OCI-LY7 (cell line): ENCODE measurements around the gene NPB. TPM values are rescaled to one million over a fixed set of nuclear protein-coding genes. Genes with fewer than 3 reads are reported as not detected.

Experiments used
- BruUV-seq: library from RNA; stranded (reverse); fragments of 400-500 nt; replicated peaks from 2 replicates; lab custom pipeline; 2021; lab: Mats Ljungman, UMichigan
- CTCF ChIA-PET: fragments of 300-600 bp; sonication (Branson Sonifier 250); formaldehyde crosslinking; loops from one replicate; lab custom pipeline; 2022; ENCODE audit warnings: antibody characterized with exemption; ENCODE audit not compliant: unreplicated experiment; lab: Charles Lee
- POLR2A ChIA-PET: fragments of 300-600 bp; sonication (Branson Sonifier 250); formaldehyde crosslinking; loops from one replicate; lab custom pipeline; 2022; ENCODE audit warnings: antibody characterized with exemption; lab: Charles Lee
- DNase-seq: peaks from one replicate; pipeline ENCODE4 v3.0.0-alpha.2; 2015; ENCODE audit warnings: low spot score
- H2AFZ ChIP-seq: fragments of 200-600 bp; sonication (generic), shearing (Covaris generic); 2 replicates; pipeline ENCODE4 v1.6.1; 2014; ENCODE audit warnings: mild to moderate bottlenecking, antibody characterized with exemption, low read length, moderate library complexity
- H3K27ac ChIP-seq: fragments of 200-600 bp; sonication (generic); 2 replicates; pipeline ENCODE4 v1.5.1; 2014; ENCODE audit warnings: mixed run types, low read depth, mild to moderate bottlenecking, moderate library complexity, low read length, inconsistent platforms; ENCODE audit not compliant: poor library complexity, severe bottlenecking
- H3K36me3 ChIP-seq: fragments of 200-600 bp; sonication (generic); 2 replicates; pipeline ENCODE4 v1.6.1; 2014; ENCODE audit warnings: mild to moderate bottlenecking, antibody characterized with exemption, low read length, moderate library complexity, mixed read lengths; ENCODE audit not compliant: insufficient read depth
- H3K4me1 ChIP-seq: fragments of 200-600 bp; sonication (generic); 2 replicates; pipeline ENCODE4 v1.5.1; 2014; ENCODE audit warnings: mild to moderate bottlenecking, low read length; ENCODE audit not compliant: insufficient read depth, poor library complexity, severe bottlenecking
- H3K4me2 ChIP-seq: fragments of 200-600 bp; sonication (generic); 2 replicates; pipeline ENCODE4 v1.6.1; 2014; ENCODE audit warnings: mild to moderate bottlenecking, low read length
- H3K4me3 ChIP-seq: fragments of 200-600 bp; sonication (generic); 2 replicates; pipeline ENCODE4 v1.5.1; 2014; ENCODE audit warnings: mild to moderate bottlenecking, low read depth, low read length; ENCODE audit not compliant: poor library complexity, severe bottlenecking
- H3K79me2 ChIP-seq: fragments of 200-600 bp; sonication (generic); 2 replicates; pipeline ENCODE4 v1.6.1; 2016; ENCODE audit warnings: low read depth, mild to moderate bottlenecking, low read length, moderate library complexity, mixed read lengths; ENCODE audit not compliant: insufficient read depth
- H3K9me2 ChIP-seq: fragments of 200-600 bp; sonication (generic); 2 replicates; pipeline ENCODE4 v1.6.1; 2016; ENCODE audit warnings: mild to moderate bottlenecking, low read length, mixed read lengths; ENCODE audit not compliant: insufficient read depth
- H3K9me3 ChIP-seq: fragments of 200-600 bp; sonication (generic); 2 replicates; pipeline ENCODE4 v1.6.1; 2014; ENCODE audit warnings: mild to moderate bottlenecking, mixed run types, low read length, mixed read lengths
- H4K20me1 ChIP-seq: fragments of 200-600 bp; sonication (generic); 2 replicates; pipeline ENCODE4 v1.6.1; 2014; ENCODE audit warnings: mild to moderate bottlenecking, antibody characterized with exemption, low read length, moderate library complexity, mixed read lengths; ENCODE audit not compliant: insufficient read depth
- EZH2phosphoT487 ChIP-seq: fragments of 200-600 bp; sonication (generic); IDR thresholded peaks from 2 replicates; pipeline ENCODE4 v1.6.1; 2018; ENCODE audit warnings: low read depth, borderline replicate concordance, mild to moderate bottlenecking, mixed run types, antibody characterized with exemption, low read length, moderate library complexity, mixed read lengths
- intact Hi-C: fragments of 100-400 bp; cut with micrococcal nuclease; formaldehyde crosslinking; loops from one replicate; pipeline ENCODE4 v1.10.0; 2022; ENCODE audit not compliant: unreplicated experiment
- total RNA-seq, 2 experiments: library from RNA; depleted of rRNA in 1 of 2; stranded (reverse); fragments of >200 nt in 1 of 2; shearing (Covaris generic) in 1 of 2; gene quantifications; 2 replicates each; pipeline ENCODE4 v1.2.3, GENCODE V29; 2014 to 2022
- TF ChIP-seq, protein P1 (sequence below): fragments of 200-600 bp; sonication (generic); conservative IDR thresholded peaks from 2 replicates; pipeline ENCODE4 v1.5.1; 2014; ENCODE audit warnings: mild to moderate bottlenecking, antibody characterized with exemption, low read length, moderate library complexity, mixed read lengths

The NPB gene
- total RNA-seq, 2 experiments from 2014 or later, result 2.8 to 3.2 TPM

DNA sequence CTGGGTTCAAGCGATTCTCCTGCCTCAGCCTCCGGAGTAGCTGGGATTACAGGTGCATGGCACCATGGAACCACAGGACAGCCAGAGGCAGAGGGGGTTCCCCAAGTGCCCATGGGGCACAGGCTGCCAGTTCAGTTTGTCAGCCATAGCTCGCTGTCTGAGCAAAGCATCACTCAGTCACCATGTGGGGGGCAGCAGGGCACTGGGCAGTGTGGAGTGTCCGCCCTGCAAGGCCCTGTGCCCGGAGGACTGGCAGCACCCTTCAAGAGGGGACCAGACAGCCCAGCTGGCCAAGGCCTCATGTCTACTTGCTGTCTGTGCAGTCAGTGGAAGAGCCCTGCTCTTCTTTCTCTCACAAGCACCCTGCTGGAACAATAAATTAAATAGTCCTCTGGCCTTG lies 17.1 kb upstream of the NPB start:
- no TSS peak for BruUV-seq
- H2AFZ ChIP-seq, result no peak overlapping the region
- CTCF ChIA-PET, result no interaction called here

DNA sequence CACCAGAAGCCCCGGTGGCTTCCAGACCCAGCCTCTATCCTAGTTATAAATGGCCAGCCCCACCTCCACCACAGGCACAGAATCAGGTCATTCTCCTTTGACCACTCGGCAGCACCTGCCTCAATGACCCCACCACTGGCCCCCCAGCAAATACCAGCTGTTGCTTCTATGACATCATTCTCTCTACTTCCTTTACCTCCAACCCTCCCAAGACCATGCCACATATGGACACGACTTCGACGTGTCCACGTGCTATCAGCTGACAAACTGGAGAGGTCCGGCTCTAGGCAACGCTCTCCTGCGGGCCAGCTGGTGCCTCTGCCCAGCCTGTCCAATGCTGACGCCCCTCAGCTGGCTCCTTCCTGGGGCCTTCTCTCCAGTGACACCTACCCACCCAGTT lies 16.6 kb upstream of the NPB start:
- no peak for DNase-seq
- no TSS peak for BruUV-seq
- Histone ChIP-seq H3K79me2 (peaks cover 35% of the 10 kb centered on the region), H3K36me3 (peaks cover 100% of the 10 kb centered on the region), H3K4me2 (no peak overlapping the region), H3K4me1 (peaks cover 12% of the 10 kb centered on the region), H3K27ac (no peak overlapping the region), H2AFZ (no peak overlapping the region), H3K9me3 (no peaks in the 10 kb centered on the region), H3K4me3 (no peak overlapping the region), H3K9me2 (no peaks in the 10 kb centered on the region), H4K20me1 (peaks cover 21% of the 10 kb centered on the region)
- POLR2A ChIA-PET, result interaction anchor here (1.2 to 1.3 kb wide), 2 partner anchors 8 to 13 kb away, joined by 3 to 4 read pairs; no protein-coding TSS in a partner anchor
- intact Hi-C loops, result no loop called here
- TF ChIP-seq, protein P1, sequence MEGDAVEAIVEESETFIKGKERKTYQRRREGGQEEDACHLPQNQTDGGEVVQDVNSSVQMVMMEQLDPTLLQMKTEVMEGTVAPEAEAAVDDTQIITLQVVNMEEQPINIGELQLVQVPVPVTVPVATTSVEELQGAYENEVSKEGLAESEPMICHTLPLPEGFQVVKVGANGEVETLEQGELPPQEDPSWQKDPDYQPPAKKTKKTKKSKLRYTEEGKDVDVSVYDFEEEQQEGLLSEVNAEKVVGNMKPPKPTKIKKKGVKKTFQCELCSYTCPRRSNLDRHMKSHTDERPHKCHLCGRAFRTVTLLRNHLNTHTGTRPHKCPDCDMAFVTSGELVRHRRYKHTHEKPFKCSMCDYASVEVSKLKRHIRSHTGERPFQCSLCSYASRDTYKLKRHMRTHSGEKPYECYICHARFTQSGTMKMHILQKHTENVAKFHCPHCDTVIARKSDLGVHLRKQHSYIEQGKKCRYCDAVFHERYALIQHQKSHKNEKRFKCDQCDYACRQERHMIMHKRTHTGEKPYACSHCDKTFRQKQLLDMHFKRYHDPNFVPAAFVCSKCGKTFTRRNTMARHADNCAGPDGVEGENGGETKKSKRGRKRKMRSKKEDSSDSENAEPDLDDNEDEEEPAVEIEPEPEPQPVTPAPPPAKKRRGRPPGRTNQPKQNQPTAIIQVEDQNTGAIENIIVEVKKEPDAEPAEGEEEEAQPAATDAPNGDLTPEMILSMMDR, result no peak
- TF ChIP-seq EZH2phosphoT487, result no peak
- CTCF ChIA-PET, result no interaction called here

More for the DNA sequence above, 17.1 kb upstream of the NPB start:
- POLR2A ChIA-PET, result interaction anchor here (0.6 to 1.3 kb wide), 3 partner anchors 9 to 494 kb away, joined by 3 to 4 read pairs (median 3); no protein-coding TSS in a partner anchor
- Histone ChIP-seq H3K9me3 (no peaks in the 10 kb centered on the region), H3K36me3 (peaks cover 100% of the 10 kb centered on the region), H3K9me2 (no peaks in the 10 kb centered on the region), H3K4me2 (no peak overlapping the region), H4K20me1 (peaks cover 16% of the 10 kb centered on the region), H3K4me3 (no peak overlapping the region), H3K4me1 (peaks cover 7% of the 10 kb centered on the region), H3K79me2 (peaks cover 30% of the 10 kb centered on the region), H3K27ac (no peak overlapping the region)
- DNase-seq, result no peak
- TF ChIP-seq EZH2phosphoT487, result no peak
- TF ChIP-seq, protein P1, result no peak
- intact Hi-C loops, result no loop called here

DNA sequence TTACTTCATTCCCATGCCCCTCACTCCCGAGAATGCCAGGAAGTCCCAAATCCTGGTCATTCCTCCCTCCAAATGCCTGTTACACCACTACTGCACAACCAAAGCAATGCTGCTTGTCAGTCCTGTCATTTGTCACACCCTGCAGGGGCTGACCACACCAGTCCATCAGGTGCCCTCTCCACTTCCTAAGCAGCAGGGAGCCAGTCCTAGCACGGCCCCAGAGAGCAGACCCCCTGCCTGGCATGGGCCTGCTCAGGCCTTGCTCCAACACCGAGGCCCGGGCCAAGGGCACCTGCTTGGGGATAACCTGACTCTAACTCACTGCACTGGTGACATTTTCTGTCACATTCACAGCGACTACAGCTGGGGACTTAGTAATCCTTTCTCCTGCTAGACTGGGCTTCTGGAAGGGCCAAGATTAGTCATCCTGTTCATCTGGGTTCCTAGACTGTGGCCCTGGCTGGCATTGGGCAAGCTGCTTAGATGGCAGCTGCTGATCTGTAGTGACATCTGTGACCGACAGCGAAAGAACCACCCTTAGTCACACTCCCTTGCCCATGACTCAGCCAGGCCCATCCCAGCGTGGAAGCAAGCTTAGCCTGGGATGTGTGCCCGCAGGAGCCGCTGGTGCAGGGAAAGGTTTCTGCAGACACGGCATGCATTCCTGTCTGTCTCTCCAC lies 16.0 kb upstream of the NPB start:
- intact Hi-C loops, result no loop called here
- DNase-seq, result no peak
- Histone ChIP-seq H3K9me3 (no peaks in the 10 kb centered on the region), H3K27ac (no peak overlapping the region), H3K9me2 (no peaks in the 10 kb centered on the region), H2AFZ (no peak overlapping the region), H3K4me3 (no peak overlapping the region), H4K20me1 (peaks cover 22% of the 10 kb centered on the region), H3K4me2 (no peak overlapping the region), H3K4me1 (peaks cover 12% of the 10 kb centered on the region), H3K36me3 (peaks cover 100% of the 10 kb centered on the region), H3K79me2 (peaks cover 40% of the 10 kb centered on the region)
- TF ChIP-seq EZH2phosphoT487, result no peak
- TF ChIP-seq, protein P1, result no peak
- ChIA-PET CTCF (no interaction called here), POLR2A (interaction anchor here (1.2 to 1.3 kb wide), 2 partner anchors 8 to 13 kb away, joined by 3 to 4 read pairs; no protein-coding TSS in a partner anchor)
- BruUV-seq, result no TSS peak
